ENCODE measurements around the gene NUMA1.

The NUMA1 gene

GRCh38 chr11:72112143-72112977, 32.0 kb upstream of the NUMA1 start, which contains the start of gene ANAPC15:
Gene ANAPC15, minus strand, starts transcription at chr11:72112695. Its CDS starts 1,419 bp downstream, at chr11:72111276.
- TF ChIP-seq CTCF (IDR thresholded peaks at IDR 0.05; ENCODE audit: extremely low read depth, missing control alignments) = no peak
- DNase-seq (ENCODE audit: low spot score) = peak; percentile 87

GRCh38 chr11:72111300-72112142, 31.2 kb upstream of the NUMA1 start:
- no peak for DNase-seq (ENCODE audit: low spot score)
- TF ChIP-seq CTCF (IDR thresholded peaks at IDR 0.05; ENCODE audit: extremely low read depth, missing control alignments) = no peak

GRCh38 chr11:72105888-72106287, 25.5 kb upstream of the NUMA1 start, which contains the start of gene TOMT:
Gene TOMT, plus strand, starts transcription at chr11:72105924. Its CDS starts 28 bp downstream, at chr11:72105952.
- TF ChIP-seq CTCF (IDR thresholded peaks at IDR 0.05; ENCODE audit: extremely low read depth, missing control alignments) = no peak
- no peak for DNase-seq (ENCODE audit: low spot score)

GRCh38 chr11:72103754-72104167, 23.4 kb upstream of the NUMA1 start:
- TF ChIP-seq CTCF (IDR thresholded peaks at IDR 0.05; ENCODE audit: extremely low read depth, missing control alignments) = no peak
- DNase-seq (ENCODE audit: low spot score) = no peak

- no peak for TF ChIP-seq CTCF (IDR thresholded peaks at IDR 0.05; ENCODE audit: extremely low read depth, missing control alignments)
- DNase-seq (ENCODE audit: low spot score) = peak; percentile 95
Measured at GRCh38 chr11:72102946-72103753, 22.8 kb upstream of the NUMA1 start, which contains the start of gene LAMTOR1. Gene LAMTOR1, minus strand, starts transcription at chr11:72103297. Its CDS starts 73 bp downstream, at chr11:72103224.

- no peak for TF ChIP-seq CTCF (IDR thresholded peaks at IDR 0.05; ENCODE audit: extremely low read depth, missing control alignments)
- peak; percentile 15 for DNase-seq (ENCODE audit: low spot score)
Measured at GRCh38 chr11:72102631-72102945, 22.2 kb upstream of the NUMA1 start.
